ENCODE data around the gene PAX5. TPM values are rescaled to one million over a fixed set of nuclear protein-coding genes. Genes with fewer than 3 reads are reported as not detected.

PAX5 gene
- total and polyA plus RNA-seq, 2 donors (not counting 1 experiment from before 2014, with no cell fraction given), result 196 to 275 TPM

- CTCF ChIA-PET, result interaction anchor here (1.4 to 5.2 kb wide), 2 partner anchors 8 to 11 kb away, joined by 3 to 44 read pairs; no protein-coding TSS in a partner anchor
- Mint-ChIP-seq H3K27me3 (no peaks in the 10 kb centered on the region), H3K4me3 (no peak overlapping the region), H3K27ac (peak overlapping the region; percentile 61), H3K4me1 (peaks cover 61% of the 10 kb centered on the region), H3K9me3 (ENCODE audit: insufficient read depth) (no peaks in the 10 kb centered on the region)
- intact Hi-C loops (cut with micrococcal nuclease), result no loop called here
- peaks cover 0 to 15% of the 10 kb centered on the region in 2 donors for H3K4me1 ChIP-seq (ENCODE audit: control insufficient read depth in 2 of 2, insufficient read depth in 2 of 2, low read length in 2 of 2)
- H3K27ac ChIP-seq (ENCODE audit: low read length in 2 of 2), result peak overlapping the region in 1 of 2 donors; percentile 47
- no peak overlapping the region for H3K9ac ChIP-seq (ENCODE audit: low read length)
- H3K9me3 ChIP-seq (ENCODE audit: control extremely low read depth in 1 of 3, control insufficient read depth in 2 of 3, insufficient read depth in 1 of 3, low read length in 2 of 3), result peaks cover 0 to 3% (median 0%) of the 10 kb centered on the region in 3 donors
- DNase-seq (no peak), ATAC-seq (ENCODE audit: low read depth) (no peak)
- H3K4me2 ChIP-seq (replicated peaks; ENCODE audit: low read depth, low read length, poor library complexity, severe bottlenecking), result no peak overlapping the region
- 94% methylated on average over 6 of the region's 6 CpGs for WGBS (ENCODE audit: insufficient coverage)
- TF ChIP-seq EZH2 (IDR thresholded peaks at IDR 0.05; ENCODE audit: borderline replicate concordance, insufficient read depth, low read depth, low read length, poor library complexity, severe bottlenecking) (no peak), CTCF (IDR thresholded peaks at IDR 0.05) (no peak)
- peaks cover 0 to 72% of the 10 kb centered on the region in 2 experiments for H3K36me3 ChIP-seq (replicated peaks in 1 of 2; ENCODE audit: control extremely low read depth in 1 of 2, control insufficient read depth in 1 of 2, extremely low read depth in 1 of 2, insufficient read depth in 2 of 2, low read length in 1 of 2)
- peaks cover 90% of the 10 kb centered on the region for H4K20me1 ChIP-seq (ENCODE audit: control insufficient read depth, insufficient read depth, low read length, poor library complexity, severe bottlenecking)
- peaks cover 97% of the 10 kb centered on the region for H3K79me2 ChIP-seq (ENCODE audit: control insufficient read depth, insufficient read depth, low read length)
- no peak overlapping the region for H3K4me3 ChIP-seq (ENCODE audit: control extremely low read depth in 1 of 5, extremely low read depth in 1 of 5, insufficient read depth in 1 of 5, low read depth in 2 of 5, low read length in 4 of 5)
- H2AFZ ChIP-seq (ENCODE audit: insufficient read depth, low read depth, low read length, poor library complexity, severe bottlenecking), result no peak overlapping the region
- POLR2A ChIA-PET, result no interaction called here
- H3K27me3 ChIP-seq (replicated peaks in 1 of 4; ENCODE audit: control extremely low read depth in 1 of 4, control insufficient read depth in 3 of 4, insufficient read depth in 4 of 4, low read length in 3 of 4), result no peaks in the 10 kb centered on the region
Measured at GRCh38 chr9:36884721-36885120, 149.3 kb downstream of the PAX5 start.

GRCh38 chr9:36882594-36882993 lies 151.5 kb downstream of the PAX5 start:
- no peak overlapping the region for H2AFZ ChIP-seq (ENCODE audit: insufficient read depth, low read depth, low read length, poor library complexity, severe bottlenecking)
- no peak overlapping the region for H3K4me3 ChIP-seq (ENCODE audit: control extremely low read depth in 1 of 5, extremely low read depth in 1 of 5, insufficient read depth in 1 of 5, low read depth in 2 of 5, low read length in 4 of 5)
- DNase-seq (no peak), ATAC-seq (ENCODE audit: low read depth) (no peak)
- WGBS (ENCODE audit: insufficient coverage), result 97% methylated on average over 3 of the region's 3 CpGs
- Mint-ChIP-seq H3K27ac (peak overlapping the region; percentile 88), H3K27me3 (no peaks in the 10 kb centered on the region), H3K4me3 (no peak overlapping the region), H3K4me1 (peaks cover 60% of the 10 kb centered on the region), H3K9me3 (ENCODE audit: insufficient read depth) (no peaks in the 10 kb centered on the region)
- no peak for TF ChIP-seq EZH2 (IDR thresholded peaks at IDR 0.05; ENCODE audit: borderline replicate concordance, insufficient read depth, low read depth, low read length, poor library complexity, severe bottlenecking)
- no peak for TF ChIP-seq CTCF (IDR thresholded peaks at IDR 0.05)
- H3K4me1 ChIP-seq (ENCODE audit: control insufficient read depth in 2 of 2, insufficient read depth in 2 of 2, low read length in 2 of 2), result peaks cover 15 to 30% of the 10 kb centered on the region in 2 donors
- H3K27me3 ChIP-seq (replicated peaks in 1 of 4; ENCODE audit: control extremely low read depth in 1 of 4, control insufficient read depth in 3 of 4, insufficient read depth in 4 of 4, low read length in 3 of 4), result no peaks in the 10 kb centered on the region
- peaks cover 0 to 78% of the 10 kb centered on the region in 2 experiments for H3K36me3 ChIP-seq (replicated peaks in 1 of 2; ENCODE audit: control extremely low read depth in 1 of 2, control insufficient read depth in 1 of 2, extremely low read depth in 1 of 2, insufficient read depth in 2 of 2, low read length in 1 of 2)
- CTCF ChIA-PET, result interaction anchor here (0.7 to 5.2 kb wide), 2 partner anchors 9 to 307 kb away, joined by 3 to 44 read pairs; no protein-coding TSS in a partner anchor
- H3K27ac ChIP-seq (ENCODE audit: low read length in 2 of 2), result peak overlapping the region in 1 of 2 donors; percentile 40
- H4K20me1 ChIP-seq (ENCODE audit: control insufficient read depth, insufficient read depth, low read length, poor library complexity, severe bottlenecking), result peaks cover 90% of the 10 kb centered on the region
- peaks cover 97% of the 10 kb centered on the region for H3K79me2 ChIP-seq (ENCODE audit: control insufficient read depth, insufficient read depth, low read length)
- H3K4me2 ChIP-seq (replicated peaks; ENCODE audit: low read depth, low read length, poor library complexity, severe bottlenecking), result no peak overlapping the region
- H3K9me3 ChIP-seq (ENCODE audit: control extremely low read depth in 1 of 3, control insufficient read depth in 2 of 3, insufficient read depth in 1 of 3, low read length in 2 of 3), result peaks cover 0 to 3% (median 0%) of the 10 kb centered on the region in 3 donors
- POLR2A ChIA-PET, result no interaction called here
- intact Hi-C loops (cut with micrococcal nuclease), result no loop called here
- no peak overlapping the region for H3K9ac ChIP-seq (ENCODE audit: low read length)

Data from B cell (primary cell).